HEK293 (cell line): ENCODE measurements around the gene DNAH7.

Experiments used
- CTCF ChIA-PET: fragments of 350-600 bp; formaldehyde crosslinking; extraction: SDS; loops from one replicate; lab custom pipeline; 2021; ENCODE audit warnings: antibody characterized with exemption; lab: Yijun Ruan, JAX
- POLR2A ChIA-PET: fragments of 300-600 bp; formaldehyde crosslinking; extraction: SDS; loops from one replicate; lab custom pipeline; 2020; ENCODE audit warnings: antibody characterized with exemption, inconsistent platforms; lab: Yijun Ruan, JAX
- H3K27ac ChIP-seq: fragments of 200-500 bp; sonication (Bioruptor generic); 2 replicates; pipeline ENCODE4 v1.5.1; 2014; ENCODE audit warnings: low read depth, low read length, control low read depth, inconsistent platforms; ENCODE audit errors: extremely low read depth
- H3K36me3 ChIP-seq, 2 experiments: fragments of 200-500 bp in 1 of 2; sonication (Bioruptor generic) in 1 of 2; 1 replicate in 1 of 2; 2 replicates in 1 of 2; pipeline ENCODE4 v1.5.1; 2014 to 2017; ENCODE audit warnings: inconsistent platforms in 2 of 2, low read length in 2 of 2; ENCODE audit not compliant: control insufficient read depth in 2 of 2, insufficient read depth in 1 of 2
- H3K4me1 ChIP-seq: fragments of 200-500 bp; sonication (Bioruptor generic); 2 replicates; pipeline ENCODE4 v1.5.1; 2014; ENCODE audit warnings: mild to moderate bottlenecking, low read length, inconsistent platforms; ENCODE audit not compliant: control insufficient read depth, insufficient read depth
- H3K4me3 ChIP-seq: 2 replicates; pipeline ENCODE4 v1.5.1; 2011; ENCODE audit warnings: low read depth, mild to moderate bottlenecking, control low read depth, low read length, moderate library complexity
- H3K9me3 ChIP-seq: fragments of 200-500 bp; sonication (Bioruptor generic); 2 replicates; pipeline ENCODE4 v1.5.1; 2014; ENCODE audit warnings: low read depth, low read length, inconsistent platforms; ENCODE audit not compliant: control insufficient read depth, insufficient read depth
- KLF7 ChIP-seq: fragments of 450-650 bp; formaldehyde crosslinking; IDR thresholded peaks from 2 replicates; pipeline ENCODE4 v1.5.1; 2016; ENCODE audit warnings: missing biosample characterization, missing genetic modification characterization, borderline replicate concordance
- SALL2 ChIP-seq: fragments of 450-650 bp; formaldehyde crosslinking; IDR thresholded peaks from 2 replicates; pipeline ENCODE4 v1.5.0; 2017; ENCODE audit warnings: missing biosample characterization, mild to moderate bottlenecking, missing genetic modification characterization, borderline replicate concordance
- ZNF274 ChIP-seq, 2 experiments: fragments of 200-500 bp in 1 of 2; fragments of 450-650 bp in 1 of 2; sonication (Bioruptor generic) in 1 of 2; formaldehyde crosslinking in 1 of 2; IDR thresholded peaks; 2 replicates each; pipeline versions ENCODE4 v1.5.1 to v1.6.1; 2014 to 2016; ENCODE audit warnings: borderline replicate concordance in 1 of 2, inconsistent platforms in 1 of 2, low read length in 1 of 2, missing biosample characterization in 1 of 2, missing genetic modification characterization in 1 of 2
- ZNF423 ChIP-seq: fragments of 450-650 bp; formaldehyde crosslinking; IDR thresholded peaks from 2 replicates; pipeline ENCODE4 v1.5.1; 2016; ENCODE audit warnings: missing biosample characterization, missing genetic modification characterization
- ZNF473 ChIP-seq: fragments of 450-650 bp; formaldehyde crosslinking; IDR thresholded peaks from 2 replicates; pipeline ENCODE4 v1.5.1; 2017; ENCODE audit warnings: missing biosample characterization, missing genetic modification characterization
- ZNF610 ChIP-seq: fragments of 450-650 bp; formaldehyde crosslinking; IDR thresholded peaks from 2 replicates; pipeline ENCODE4 v1.5.1; 2016; ENCODE audit warnings: missing biosample characterization, missing genetic modification characterization, borderline replicate concordance
- ZNF623 ChIP-seq: fragments of 450-650 bp; formaldehyde crosslinking; IDR thresholded peaks from 2 replicates; pipeline ENCODE4 v1.5.1; 2016; ENCODE audit warnings: missing biosample characterization, missing genetic modification characterization
- ZNF626 ChIP-seq: fragments of 450-650 bp; sonication (Bioruptor Pico); formaldehyde crosslinking; IDR thresholded peaks from 2 replicates; pipeline ENCODE4 v1.5.1; 2018; ENCODE audit warnings: missing biosample characterization, missing genetic modification characterization, inconsistent platforms
- ZNF843 ChIP-seq: fragments of 450-650 bp; formaldehyde crosslinking; IDR thresholded peaks from 2 replicates; pipeline ENCODE4 v1.5.1; 2016; ENCODE audit warnings: missing biosample characterization, missing genetic modification characterization
- ZSCAN18 ChIP-seq: fragments of 450-650 bp; formaldehyde crosslinking; IDR thresholded peaks from 2 replicates; pipeline ENCODE4 v1.5.1; 2016; ENCODE audit warnings: missing biosample characterization, missing genetic modification characterization
- TF ChIP-seq, protein P1 (sequence below): fragments of 450-650 bp; formaldehyde crosslinking; IDR thresholded peaks from 2 replicates; pipeline ENCODE4 v1.5.1; 2016; ENCODE audit warnings: missing biosample characterization, missing genetic modification characterization
- TF ChIP-seq, protein P2 (sequence below): fragments of 450-650 bp; formaldehyde crosslinking; IDR thresholded peaks from 2 replicates; pipeline ENCODE4 v1.5.1; 2016; ENCODE audit warnings: missing biosample characterization, missing genetic modification characterization
- TF ChIP-seq, protein P3 (sequence below): fragments of 450-650 bp; formaldehyde crosslinking; IDR thresholded peaks from 2 replicates; pipeline ENCODE4 v1.5.1; 2016; ENCODE audit warnings: missing biosample characterization, missing genetic modification characterization, low read depth
- TF ChIP-seq, protein P4 (sequence below): fragments of 450-650 bp; formaldehyde crosslinking; IDR thresholded peaks from 2 replicates; pipeline ENCODE4 v1.5.1; 2016; ENCODE audit warnings: missing biosample characterization, missing genetic modification characterization

Gene DNAH7

DNA sequence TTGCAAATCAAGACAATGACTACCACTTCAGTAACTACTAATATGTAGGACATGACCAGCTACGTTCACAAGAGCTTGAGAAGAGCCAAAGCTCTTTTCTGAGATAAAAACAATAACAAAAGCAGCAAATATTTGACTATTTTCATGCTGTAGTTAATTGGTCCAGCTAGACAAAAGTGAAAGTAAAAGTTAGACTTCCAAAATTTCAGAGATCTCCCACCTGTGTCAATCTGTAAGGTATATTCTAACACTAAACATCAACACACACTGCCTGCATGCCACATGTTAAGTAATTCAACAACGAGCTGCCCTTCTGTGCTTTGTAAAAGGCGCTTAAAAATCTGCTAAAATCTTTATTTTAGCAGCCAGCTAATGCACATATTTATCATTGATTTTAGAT, 225.7 kb downstream of the DNAH7 start (continued):
- TF ChIP-seq, protein P1, sequence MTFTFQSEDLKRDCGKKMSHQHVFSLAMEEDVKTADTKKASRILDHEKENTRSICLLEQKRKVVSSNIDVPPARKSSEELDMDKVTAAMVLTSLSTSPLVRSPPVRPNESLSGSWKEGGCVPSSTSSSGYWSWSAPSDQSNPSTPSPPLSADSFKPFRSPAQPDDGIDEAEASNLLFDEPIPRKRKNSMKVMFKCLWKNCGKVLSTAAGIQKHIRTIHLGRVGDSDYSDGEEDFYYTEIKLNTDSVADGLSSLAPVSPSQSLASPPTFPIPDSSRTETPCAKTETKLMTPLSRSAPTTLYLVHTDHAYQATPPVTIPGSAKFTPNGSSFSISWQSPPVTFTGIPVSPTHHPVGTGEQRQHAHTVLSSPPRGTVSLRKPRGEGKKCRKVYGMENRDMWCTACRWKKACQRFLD, result no peak
- TF ChIP-seq ZNF626 (no peak), ZNF423 (no peak), ZNF274 (IDR thresholded peaks at IDR 0.05; ENCODE audit: low read length) (no peak), ZNF274 (tag by site-specific recombination; IDR thresholded peaks at IDR 0.05; ENCODE audit: borderline replicate concordance) (no peak), KLF7 (tag by site-specific recombination) (no peak)
- TF ChIP-seq, all 188 proteins: peak for 0

DNA sequence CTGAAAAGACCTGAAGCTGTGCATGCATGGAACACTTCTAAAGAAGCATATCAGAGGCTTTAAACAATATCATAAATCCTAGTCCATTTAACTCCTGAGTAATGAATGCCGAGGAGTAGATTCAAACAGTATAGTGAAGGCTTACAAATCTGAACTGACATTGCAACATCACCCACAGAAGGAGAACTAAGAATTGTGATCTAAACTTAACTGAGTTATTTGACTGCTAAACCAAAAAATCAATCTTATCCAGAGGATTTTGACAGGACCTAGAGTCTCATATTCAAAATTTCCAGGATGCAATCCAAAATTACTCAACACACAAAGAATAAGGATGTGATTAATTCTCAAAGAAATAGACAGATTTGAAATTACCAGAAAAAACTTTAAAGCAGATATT, 230.6 kb downstream of the DNAH7 start:
- Histone ChIP-seq H3K4me3 (no peak overlapping the region), H3K9me3 (no peaks in the 10 kb centered on the region), H3K36me3 (no peaks in the 10 kb centered on the region), H3K4me1 (no peaks in the 10 kb centered on the region), H3K27ac (no peak overlapping the region)
- ChIA-PET POLR2A (no interaction called here), CTCF (no interaction called here)
- no peak for TF ChIP-seq ZNF610
- TF ChIP-seq, protein P2, sequence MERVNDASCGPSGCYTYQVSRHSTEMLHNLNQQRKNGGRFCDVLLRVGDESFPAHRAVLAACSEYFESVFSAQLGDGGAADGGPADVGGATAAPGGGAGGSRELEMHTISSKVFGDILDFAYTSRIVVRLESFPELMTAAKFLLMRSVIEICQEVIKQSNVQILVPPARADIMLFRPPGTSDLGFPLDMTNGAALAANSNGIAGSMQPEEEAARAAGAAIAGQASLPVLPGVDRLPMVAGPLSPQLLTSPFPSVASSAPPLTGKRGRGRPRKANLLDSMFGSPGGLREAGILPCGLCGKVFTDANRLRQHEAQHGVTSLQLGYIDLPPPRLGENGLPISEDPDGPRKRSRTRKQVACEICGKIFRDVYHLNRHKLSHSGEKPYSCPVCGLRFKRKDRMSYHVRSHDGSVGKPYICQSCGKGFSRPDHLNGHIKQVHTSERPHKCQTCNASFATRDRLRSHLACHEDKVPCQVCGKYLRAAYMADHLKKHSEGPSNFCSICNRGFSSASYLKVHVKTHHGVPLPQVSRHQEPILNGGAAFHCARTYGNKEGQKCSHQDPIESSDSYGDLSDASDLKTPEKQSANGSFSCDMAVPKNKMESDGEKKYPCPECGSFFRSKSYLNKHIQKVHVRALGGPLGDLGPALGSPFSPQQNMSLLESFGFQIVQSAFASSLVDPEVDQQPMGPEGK, result no peak

- Histone ChIP-seq H3K9me3 (no peaks in the 10 kb centered on the region), H3K36me3 (no peaks in the 10 kb centered on the region), H3K4me3 (no peak overlapping the region), H3K27ac (no peak overlapping the region), H3K4me1 (0 out of 2 replicates have a peak, but pooled peaks cover 6% of the 10 kb centered on the region)
- ChIA-PET CTCF (no interaction called here), POLR2A (no interaction called here)
- TF ChIP-seq, protein P3, sequence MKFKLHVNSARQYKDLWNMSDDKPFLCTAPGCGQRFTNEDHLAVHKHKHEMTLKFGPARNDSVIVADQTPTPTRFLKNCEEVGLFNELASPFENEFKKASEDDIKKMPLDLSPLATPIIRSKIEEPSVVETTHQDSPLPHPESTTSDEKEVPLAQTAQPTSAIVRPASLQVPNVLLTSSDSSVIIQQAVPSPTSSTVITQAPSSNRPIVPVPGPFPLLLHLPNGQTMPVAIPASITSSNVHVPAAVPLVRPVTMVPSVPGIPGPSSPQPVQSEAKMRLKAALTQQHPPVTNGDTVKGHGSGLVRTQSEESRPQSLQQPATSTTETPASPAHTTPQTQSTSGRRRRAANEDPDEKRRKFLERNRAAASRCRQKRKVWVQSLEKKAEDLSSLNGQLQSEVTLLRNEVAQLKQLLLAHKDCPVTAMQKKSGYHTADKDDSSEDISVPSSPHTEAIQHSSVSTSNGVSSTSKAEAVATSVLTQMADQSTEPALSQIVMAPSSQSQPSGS, result no peak
- TF ChIP-seq SALL2 (no peak), ZNF623 (tag by site-specific recombination) (no peak), ZNF843 (tag by site-specific recombination) (no peak), ZNF473 (tag by site-specific recombination) (no peak), ZSCAN18 (no peak)
- TF ChIP-seq, protein P4, sequence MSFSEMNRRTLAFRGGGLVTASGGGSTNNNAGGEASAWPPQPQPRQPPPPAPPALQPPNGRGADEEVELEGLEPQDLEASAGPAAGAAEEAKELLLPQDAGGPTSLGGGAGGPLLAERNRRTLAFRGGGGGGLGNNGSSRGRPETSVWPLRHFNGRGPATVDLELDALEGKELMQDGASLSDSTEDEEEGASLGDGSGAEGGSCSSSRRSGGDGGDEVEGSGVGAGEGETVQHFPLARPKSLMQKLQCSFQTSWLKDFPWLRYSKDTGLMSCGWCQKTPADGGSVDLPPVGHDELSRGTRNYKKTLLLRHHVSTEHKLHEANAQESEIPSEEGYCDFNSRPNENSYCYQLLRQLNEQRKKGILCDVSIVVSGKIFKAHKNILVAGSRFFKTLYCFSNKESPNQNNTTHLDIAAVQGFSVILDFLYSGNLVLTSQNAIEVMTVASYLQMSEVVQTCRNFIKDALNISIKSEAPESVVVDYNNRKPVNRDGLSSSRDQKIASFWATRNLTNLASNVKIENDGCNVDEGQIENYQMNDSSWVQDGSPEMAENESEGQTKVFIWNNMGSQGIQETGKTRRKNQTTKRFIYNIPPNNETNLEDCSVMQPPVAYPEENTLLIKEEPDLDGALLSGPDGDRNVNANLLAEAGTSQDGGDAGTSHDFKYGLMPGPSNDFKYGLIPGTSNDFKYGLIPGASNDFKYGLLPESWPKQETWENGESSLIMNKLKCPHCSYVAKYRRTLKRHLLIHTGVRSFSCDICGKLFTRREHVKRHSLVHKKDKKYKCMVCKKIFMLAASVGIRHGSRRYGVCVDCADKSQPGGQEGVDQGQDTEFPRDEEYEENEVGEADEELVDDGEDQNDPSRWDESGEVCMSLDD (tag by site-specific recombination), result no peak
These were observed 232.6 kb downstream of the DNAH7 start for GRCh38 chr2:195836002-195836401.
